ENCODE results near the gene PTGER4. TPM values are rescaled to one million over a fixed set of nuclear protein-coding genes. Genes with fewer than 3 reads are reported as not detected.
"Not testable (repeated sequence)": the region's sequence is repeated elsewhere in the genome, so short reads cannot be mapped to it uniquely, and the experiment has no call there.

Gene PTGER4
- polyA plus RNA-seq, 1 of the 3 experiments (the other 2 are of a cell fraction): not detected

GRCh38 chr5:40720069-40720468 lies 40.4 kb downstream of the PTGER4 start:
- no peak for TF ChIP-seq CHD2 (IDR thresholded peaks at IDR 0.05; ENCODE audit: low read length, partially characterized antibody)
- no peak for TF ChIP-seq REST (IDR thresholded peaks at IDR 0.05; ENCODE audit: low read depth, low read length)
- TF ChIP-seq RCOR1 (IDR thresholded peaks at IDR 0.05; ENCODE audit: low read length): no peak
- no peak for TF ChIP-seq MXI1 (IDR thresholded peaks at IDR 0.05; ENCODE audit: low read depth, low read length)
- no peak for TF ChIP-seq NFIC (IDR thresholded peaks at IDR 0.05; ENCODE audit: borderline replicate concordance)
- no peak for TF ChIP-seq IRF3 (IDR thresholded peaks at IDR 0.05; ENCODE audit: low read depth, low read length)
- TF ChIP-seq SMC3 (IDR thresholded peaks at IDR 0.05; ENCODE audit: low read depth, low read length): no peak
- no peak for TF ChIP-seq RAD21 (IDR thresholded peaks at IDR 0.05; ENCODE audit: low read length)
- TF ChIP-seq EP300 (IDR thresholded peaks at IDR 0.05; ENCODE audit: borderline replicate concordance in 1 of 2, low read depth in 1 of 2, low read length in 1 of 2): no peak
- TF ChIP-seq MAX (IDR thresholded peaks at IDR 0.05; ENCODE audit: low read depth): no peak
- TF ChIP-seq JUND (IDR thresholded peaks at IDR 0.05): no peak
- no peak for TF ChIP-seq TAF1 (IDR thresholded peaks at IDR 0.05; ENCODE audit: borderline replicate concordance, low read depth, low read length)
- TF ChIP-seq GABPA (IDR thresholded peaks at IDR 0.05; ENCODE audit: low read depth): no peak
- TF ChIP-seq RXRA (IDR thresholded peaks at IDR 0.05; ENCODE audit: borderline replicate concordance, low read depth): no peak
- TF ChIP-seq USF1 (IDR thresholded peaks at IDR 0.05; ENCODE audit: borderline replicate concordance, low read depth): no peak
- TF ChIP-seq EZH2phosphoT487 (IDR thresholded peaks at IDR 0.05; ENCODE audit: borderline replicate concordance, low read depth): no peak
- no peak for TF ChIP-seq CTCF (IDR thresholded peaks at IDR 0.05)
- TF ChIP-seq ELF1 (IDR thresholded peaks at IDR 0.05): no peak
- DNase-seq: no peak
- Histone ChIP-seq H3K4me1 (ENCODE audit: control insufficient read depth in 1 of 2, insufficient read depth in 2 of 2, low read depth in 1 of 2, low read length in 1 of 2) (no peaks in the 10 kb centered on the region), H3K9ac (no peak overlapping the region), H3F3A (replicated peaks; ENCODE audit: insufficient read depth) (peaks cover 5% of the 10 kb centered on the region), H3K9me2 (no peaks in the 10 kb centered on the region), H4K20me1 (ENCODE audit: insufficient read depth) (no peaks in the 10 kb centered on the region), H3K4me2 (no peak overlapping the region), H3K4me3 (ENCODE audit: low read depth in 2 of 2, low read length in 1 of 2) (no peak overlapping the region), H3K79me2 (ENCODE audit: insufficient read depth) (no peaks in the 10 kb centered on the region), H3K27ac (ENCODE audit: low read depth in 2 of 2, low read length in 1 of 2) (no peak overlapping the region), H3K9me3 (no peaks in the 10 kb centered on the region), H3K27me3 (ENCODE audit: insufficient read depth) (no peaks in the 10 kb centered on the region), H2AFZ (ENCODE audit: low read depth) (no peak overlapping the region), H3K36me3 (replicated peaks in 1 of 2; ENCODE audit: control insufficient read depth in 1 of 2, insufficient read depth in 2 of 2, low read length in 1 of 2) (peaks cover 10 to 28% of the 10 kb centered on the region in 2 experiments)
- ChIA-PET POLR2A (no interaction called here), CTCF (interaction anchor here (0.8 to 2.0 kb wide), 2 partner anchors 16 to 521 kb away, joined by 3 to 7 read pairs; no protein-coding TSS in a partner anchor)

GRCh38 chr5:40722497-40722911 lies 42.8 kb downstream of the PTGER4 start:
- H3K4me1 ChIP-seq (ENCODE audit: control insufficient read depth in 1 of 2, insufficient read depth in 2 of 2, low read depth in 1 of 2, low read length in 1 of 2); H3K9me3 ChIP-seq; H3F3A ChIP-seq (replicated peaks; ENCODE audit: insufficient read depth); H2AFZ ChIP-seq (ENCODE audit: low read depth); H3K4me2 ChIP-seq; H3K9ac ChIP-seq; H3K27me3 ChIP-seq (ENCODE audit: insufficient read depth); H3K9me2 ChIP-seq; CTCF ChIA-PET; H3K4me3 ChIP-seq (ENCODE audit: low read depth in 2 of 2, low read length in 1 of 2); H3K79me2 ChIP-seq (ENCODE audit: insufficient read depth); POLR2A ChIA-PET; H3K27ac ChIP-seq (ENCODE audit: low read depth in 2 of 2, low read length in 1 of 2); DNase-seq; H4K20me1 ChIP-seq (ENCODE audit: insufficient read depth): not testable (repeated sequence)
- H3K36me3 ChIP-seq (replicated peaks in 1 of 2; ENCODE audit: control insufficient read depth in 1 of 2, insufficient read depth in 2 of 2, low read length in 1 of 2): peaks cover 13 to 30% of the 10 kb centered on the region in 2 experiments
- WGBS (ENCODE audit: low lambda C conversion rate): 98% methylated on average over 11 of the region's 37 CpGs

All from SK-N-SH (cell line).